ENCODE results near the gene CENPU. TPM values are rescaled to one million over a fixed set of nuclear protein-coding genes. Genes with fewer than 3 reads are reported as not detected.
"Not testable (repeated sequence)": the region's sequence is repeated elsewhere in the genome, so short reads cannot be mapped to it uniquely, and the experiment has no call there.

CENPU gene
- total RNA-seq, 2 donors from 2014 or later, result 48.6 to 66.4 TPM

GRCh38 chr4:184675018-184675417 is 58.9 kb downstream of the CENPU start:
- Mint-ChIP-seq H3K4me1 (no peaks in the 10 kb centered on the region), H3K36me3 (ENCODE audit: low read depth) (peaks cover 20% of the 10 kb centered on the region), H3K4me3 (no peak overlapping the region), H3K9me3 (no peaks in the 10 kb centered on the region), H3K27me3 (no peaks in the 10 kb centered on the region), H3K27ac (no peak overlapping the region)
- no peak for ATAC-seq (replicated peaks)

DNA sequence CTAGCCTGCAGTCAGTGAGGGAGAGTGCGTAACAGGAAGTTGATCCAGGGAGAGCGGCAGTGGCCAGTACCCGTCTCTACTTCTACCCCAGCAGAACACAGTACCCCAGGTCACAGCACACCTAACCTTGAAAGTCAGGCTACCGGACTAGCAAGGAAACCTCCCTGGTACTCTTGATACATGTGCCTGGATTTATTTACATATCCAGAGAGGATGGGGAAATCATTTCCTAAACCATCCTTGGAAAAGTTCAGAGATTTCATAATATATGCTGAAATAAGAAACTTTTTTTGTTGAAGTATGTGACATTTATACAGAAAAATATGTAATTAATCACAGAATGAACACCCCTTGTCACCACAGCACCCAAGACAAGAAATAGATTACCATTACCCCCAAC is 59.9 kb downstream of the CENPU start:
- peaks cover 28% of the 10 kb centered on the region for H3K36me3 Mint-ChIP-seq (ENCODE audit: low read depth)
- no peak overlapping the region for H3K27ac Mint-ChIP-seq
- no peaks in the 10 kb centered on the region for H3K9me3 Mint-ChIP-seq
- no peaks in the 10 kb centered on the region for H3K27me3 Mint-ChIP-seq
- peaks cover 9% of the 10 kb centered on the region for H3K4me1 Mint-ChIP-seq
- H3K4me3 Mint-ChIP-seq, result no peak overlapping the region
- ATAC-seq (replicated peaks), result no peak

DNA sequence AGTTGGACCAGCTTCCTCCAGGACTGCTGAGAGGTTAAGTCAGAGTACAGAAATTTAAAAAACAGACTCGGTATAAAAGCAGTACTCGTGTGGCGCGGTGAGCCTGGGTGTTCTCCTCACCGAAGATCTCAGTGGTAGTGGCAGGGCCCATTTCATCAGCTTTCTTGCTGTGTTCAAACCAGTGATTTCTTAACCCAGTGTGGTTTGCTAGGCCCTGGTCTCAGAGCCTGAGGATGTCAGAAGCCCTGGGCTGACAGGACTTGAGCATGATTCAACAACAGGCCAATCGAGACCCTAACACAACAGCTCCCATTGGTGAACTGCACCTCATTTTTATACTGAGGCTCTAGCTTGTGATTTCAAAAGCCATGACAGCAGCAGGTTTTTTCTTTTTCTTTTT is 61.2 kb downstream of the CENPU start:
- no peak for ATAC-seq (replicated peaks)
- H3K4me1 Mint-ChIP-seq, result peaks cover 18% of the 10 kb centered on the region
- H3K9me3 Mint-ChIP-seq, result no peaks in the 10 kb centered on the region
- no peak overlapping the region for H3K4me3 Mint-ChIP-seq
- no peak overlapping the region for H3K27ac Mint-ChIP-seq
- H3K36me3 Mint-ChIP-seq (ENCODE audit: low read depth), result peaks cover 37% of the 10 kb centered on the region
- no peaks in the 10 kb centered on the region for H3K27me3 Mint-ChIP-seq

- Mint-ChIP-seq H3K4me3 (no peak overlapping the region), H3K27ac (no peak overlapping the region), H3K27me3 (no peaks in the 10 kb centered on the region), H3K9me3 (no peaks in the 10 kb centered on the region), H3K4me1 (peaks cover 19% of the 10 kb centered on the region), H3K36me3 (ENCODE audit: low read depth) (peaks cover 39% of the 10 kb centered on the region)
- no peak for ATAC-seq (replicated peaks)
Observed at GRCh38 chr4:184671101-184671500, 62.8 kb downstream of the CENPU start.

DNA sequence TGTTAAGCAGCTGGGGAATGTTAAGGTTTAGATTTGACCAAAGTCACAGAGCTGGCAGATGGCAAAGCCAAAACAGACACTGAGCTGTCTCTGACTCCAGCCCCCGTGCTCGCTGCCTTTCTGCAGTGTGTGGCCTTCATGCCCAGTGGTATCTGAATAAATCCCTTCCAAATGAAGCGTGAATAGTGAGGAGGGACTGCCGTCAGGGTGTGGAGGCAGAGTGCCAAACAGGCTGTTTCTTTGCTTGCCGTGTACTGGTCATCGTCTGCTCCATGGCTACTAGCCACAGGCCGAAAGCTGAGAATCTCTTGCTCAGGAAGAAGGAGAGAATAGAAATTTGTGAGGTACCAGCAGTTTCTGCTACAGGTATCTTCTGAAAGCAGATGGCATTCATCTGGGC is 64.6 kb downstream of the CENPU start:
- Mint-ChIP-seq H3K27ac (peak overlapping the region; percentile 46), H3K4me1 (peaks cover 19% of the 10 kb centered on the region), H3K36me3 (ENCODE audit: low read depth) (peaks cover 39% of the 10 kb centered on the region), H3K27me3 (no peaks in the 10 kb centered on the region), H3K9me3 (no peaks in the 10 kb centered on the region), H3K4me3 (no peak overlapping the region)
- no peak for ATAC-seq (replicated peaks)

- Mint-ChIP-seq H3K9me3 (no peaks in the 10 kb centered on the region), H3K36me3 (ENCODE audit: low read depth) (peaks cover 39% of the 10 kb centered on the region), H3K4me3 (no peak overlapping the region), H3K27me3 (no peaks in the 10 kb centered on the region), H3K4me1 (peaks cover 19% of the 10 kb centered on the region), H3K27ac (peak overlapping the region; percentile 35)
- peak; percentile 78 for ATAC-seq (replicated peaks)
Observed at GRCh38 chr4:184668511-184669114, 65.3 kb downstream of the CENPU start.

GRCh38 chr4:184668096-184668495 is 65.8 kb downstream of the CENPU start:
- Mint-ChIP-seq H3K9me3 (no peaks in the 10 kb centered on the region), H3K27me3 (no peaks in the 10 kb centered on the region), H3K4me1 (peaks cover 19% of the 10 kb centered on the region), H3K27ac (peak overlapping the region; percentile 35), H3K36me3 (ENCODE audit: low read depth) (peaks cover 39% of the 10 kb centered on the region), H3K4me3 (no peak overlapping the region)
- peak; percentile 31 for ATAC-seq (replicated peaks)

GRCh38 chr4:184666670-184667069 is 67.2 kb downstream of the CENPU start:
- Mint-ChIP-seq H3K4me3 (no peak overlapping the region), H3K27ac (no peak overlapping the region), H3K4me1 (peaks cover 19% of the 10 kb centered on the region), H3K9me3 (no peaks in the 10 kb centered on the region), H3K27me3 (no peaks in the 10 kb centered on the region), H3K36me3 (ENCODE audit: low read depth) (peaks cover 27% of the 10 kb centered on the region)
- no peak for ATAC-seq (replicated peaks)

DNA sequence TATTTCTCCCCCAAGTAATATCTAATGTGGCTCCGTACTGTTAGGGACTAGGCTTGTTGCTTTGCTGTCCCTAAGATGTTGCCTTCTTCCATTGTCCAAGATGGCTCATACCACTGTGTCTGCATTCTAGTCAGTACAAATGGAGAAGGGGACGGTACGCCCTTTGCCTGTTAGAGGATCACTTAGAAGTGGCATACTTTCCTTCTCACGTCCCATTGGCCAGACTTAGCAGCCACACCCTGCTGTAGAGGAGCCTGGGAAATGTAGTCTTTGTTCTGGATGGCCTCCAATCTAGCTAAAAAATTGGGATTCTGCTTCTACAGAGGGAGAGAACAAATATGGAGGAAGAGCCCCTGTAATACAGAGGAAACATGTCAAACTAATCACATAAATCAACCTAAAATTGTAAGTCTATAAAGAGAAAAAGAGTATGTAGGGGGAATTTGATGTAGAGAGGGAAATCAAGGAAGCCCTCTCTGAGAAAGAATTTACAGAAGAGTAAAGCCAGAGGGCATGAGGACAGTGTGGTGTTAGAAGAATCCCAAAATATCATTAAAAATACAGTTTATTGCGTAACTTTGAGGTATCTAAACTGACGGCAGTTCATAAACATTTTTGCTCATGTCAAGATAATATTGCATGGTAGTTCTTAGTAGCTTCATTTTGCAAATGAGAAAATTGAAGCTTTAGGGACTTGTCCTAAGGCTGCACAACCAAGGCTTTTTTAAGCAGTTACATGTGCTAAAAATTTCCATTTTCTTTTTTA is 69.3 kb downstream of the CENPU start:
- H3K4me3 Mint-ChIP-seq, result no peak overlapping the region
- H3K27ac Mint-ChIP-seq, result no peak overlapping the region
- peaks cover 28% of the 10 kb centered on the region for H3K36me3 Mint-ChIP-seq (ENCODE audit: low read depth)
- H3K9me3 Mint-ChIP-seq, result no peaks in the 10 kb centered on the region
- H3K4me1 Mint-ChIP-seq, result peaks cover 16% of the 10 kb centered on the region
- no peaks in the 10 kb centered on the region for H3K27me3 Mint-ChIP-seq
- no peak for ATAC-seq (replicated peaks)

GRCh38 chr4:184662236-184662635 is 71.7 kb downstream of the CENPU start:
- H3K4me1 Mint-ChIP-seq, result no peaks in the 10 kb centered on the region
- no peak overlapping the region for H3K4me3 Mint-ChIP-seq
- no peaks in the 10 kb centered on the region for H3K9me3 Mint-ChIP-seq
- ATAC-seq (replicated peaks), result no peak
- no peaks in the 10 kb centered on the region for H3K27me3 Mint-ChIP-seq
- peaks cover 21% of the 10 kb centered on the region for H3K36me3 Mint-ChIP-seq (ENCODE audit: low read depth)
- H3K27ac Mint-ChIP-seq, result no peak overlapping the region

GRCh38 chr4:184660978-184661377 is 72.9 kb downstream of the CENPU start:
- no peak overlapping the region for H3K27ac Mint-ChIP-seq
- no peaks in the 10 kb centered on the region for H3K27me3 Mint-ChIP-seq
- H3K9me3 Mint-ChIP-seq, result no peaks in the 10 kb centered on the region
- no peak overlapping the region for H3K4me3 Mint-ChIP-seq
- H3K36me3 Mint-ChIP-seq (ENCODE audit: low read depth), result peaks cover 33% of the 10 kb centered on the region
- no peak for ATAC-seq (replicated peaks)
- H3K4me1 Mint-ChIP-seq, result no peaks in the 10 kb centered on the region

- H3K27me3 Mint-ChIP-seq; ATAC-seq (replicated peaks); H3K4me1 Mint-ChIP-seq; H3K4me3 Mint-ChIP-seq; H3K27ac Mint-ChIP-seq; H3K9me3 Mint-ChIP-seq: not testable (repeated sequence)
- H3K36me3 Mint-ChIP-seq (ENCODE audit: low read depth), result peaks cover 34% of the 10 kb centered on the region
Observed at GRCh38 chr4:184657820-184658219, 76.1 kb downstream of the CENPU start.

- peaks cover 3% of the 10 kb centered on the region for H3K4me1 Mint-ChIP-seq
- no peak overlapping the region for H3K27ac Mint-ChIP-seq
- ATAC-seq (replicated peaks), result no peak
- no peaks in the 10 kb centered on the region for H3K9me3 Mint-ChIP-seq
- peaks cover 34% of the 10 kb centered on the region for H3K36me3 Mint-ChIP-seq (ENCODE audit: low read depth)
- H3K27me3 Mint-ChIP-seq, result no peaks in the 10 kb centered on the region
- H3K4me3 Mint-ChIP-seq, result no peak overlapping the region
Observed at GRCh38 chr4:184657144-184657543, 76.8 kb downstream of the CENPU start.

GRCh38 chr4:184655889-184656869 is 77.7 kb downstream of the CENPU start:
- no peak for ATAC-seq (replicated peaks)

More at GRCh38 chr4:184655889-184656869, 77.7 kb downstream of the CENPU start:
- Mint-ChIP-seq H3K36me3 (ENCODE audit: low read depth) (peaks cover 31% of the 10 kb centered on the region), H3K27me3 (no peaks in the 10 kb centered on the region), H3K27ac (no peak overlapping the region), H3K9me3 (no peaks in the 10 kb centered on the region), H3K4me3 (no peak overlapping the region), H3K4me1 (peaks cover 6% of the 10 kb centered on the region)

Measured in activated T-helper 17 cell treated with anti-CD3 and anti-CD28 coated beads, Interleukin-2, amount 50 U/mL, for 72 hours (primary cell).